Activated T-cell treated with anti-CD3 and anti-CD28 coated beads, Interleukin-2, amount 50 U/mL, for 4 hours (primary cell): ENCODE measurements around the gene IRF1. TPM values are rescaled to one million over a fixed set of nuclear protein-coding genes. Genes with fewer than 3 reads are reported as not detected.

Experiments used
- ATAC-seq, 2 donors: fragments of 200-7000 bp; cut with Tn5 transposase; one replicate each; pipeline ENCODE4 v1.10.0; 2021
- DNase-seq: peaks from one replicate; pipeline ENCODE4 v3.0.0-alpha.2; 2020
- H3K27me3 Mint-ChIP-seq: one replicate; pipeline ENCODE4 v1.8.0; 2021; ENCODE audit warnings: low read depth, mixed read lengths
- H3K36me3 Mint-ChIP-seq: one replicate; pipeline ENCODE4 v1.8.0; 2022; ENCODE audit warnings: mixed read lengths; ENCODE audit not compliant: insufficient read depth
- H3K4me1 Mint-ChIP-seq: one replicate; pipeline ENCODE4 v1.8.0; 2021; ENCODE audit warnings: low read depth, mixed read lengths
- H3K4me3 Mint-ChIP-seq: one replicate; pipeline ENCODE4 v1.8.0; 2021; ENCODE audit warnings: mild to moderate bottlenecking, moderate library complexity, mixed read lengths
- H3K9me3 Mint-ChIP-seq: one replicate; pipeline ENCODE4 v1.8.0; 2021; ENCODE audit warnings: mixed read lengths
- total RNA-seq, 3 donors: library from RNA; stranded (reverse); gene quantifications; one replicate each; pipeline ENCODE4 v1.2.1, GENCODE V29; 2021

The IRF1 gene
- total RNA-seq, 3 donors from 2014 or later = 342 to 390 (median 377) TPM

DNA sequence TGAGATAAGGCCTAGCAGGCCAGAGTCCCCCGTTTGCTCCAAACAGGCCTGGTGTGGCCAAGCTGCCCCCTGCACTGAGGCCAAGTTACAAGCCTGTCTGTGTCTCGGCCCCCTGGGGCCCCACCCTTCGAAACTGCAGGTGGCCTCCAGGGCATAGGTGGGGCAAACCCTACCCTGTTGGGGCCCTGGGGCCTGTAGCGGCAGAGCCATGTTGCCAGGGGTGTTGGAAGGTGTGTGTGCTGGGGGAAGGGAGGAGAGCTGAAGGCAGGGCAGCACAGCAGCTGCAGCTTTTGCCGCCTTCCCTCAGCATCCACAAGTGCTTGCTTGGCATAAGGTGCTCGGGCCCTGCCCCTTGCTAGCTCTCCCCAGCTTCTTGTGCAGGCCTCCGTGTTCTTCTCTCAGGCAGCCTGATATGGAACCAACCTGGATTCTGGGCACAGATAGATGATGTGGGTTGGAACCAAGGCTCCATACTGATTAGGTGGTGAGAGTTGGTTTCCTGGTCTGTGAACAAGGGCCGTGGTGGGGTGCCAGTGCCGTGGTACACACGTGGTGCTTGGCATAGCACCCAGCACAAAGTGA lies 12.7 kb downstream of the IRF1 start:
- Mint-ChIP-seq H3K36me3 (peaks cover 5% of the 10 kb centered on the region), H3K27me3 (no peaks in the 10 kb centered on the region), H3K9me3 (no peaks in the 10 kb centered on the region), H3K4me1 (peaks cover 84% of the 10 kb centered on the region), H3K4me3 (no peak overlapping the region)
- DNase-seq (no peak), ATAC-seq (peak; percentile 11)

DNA sequence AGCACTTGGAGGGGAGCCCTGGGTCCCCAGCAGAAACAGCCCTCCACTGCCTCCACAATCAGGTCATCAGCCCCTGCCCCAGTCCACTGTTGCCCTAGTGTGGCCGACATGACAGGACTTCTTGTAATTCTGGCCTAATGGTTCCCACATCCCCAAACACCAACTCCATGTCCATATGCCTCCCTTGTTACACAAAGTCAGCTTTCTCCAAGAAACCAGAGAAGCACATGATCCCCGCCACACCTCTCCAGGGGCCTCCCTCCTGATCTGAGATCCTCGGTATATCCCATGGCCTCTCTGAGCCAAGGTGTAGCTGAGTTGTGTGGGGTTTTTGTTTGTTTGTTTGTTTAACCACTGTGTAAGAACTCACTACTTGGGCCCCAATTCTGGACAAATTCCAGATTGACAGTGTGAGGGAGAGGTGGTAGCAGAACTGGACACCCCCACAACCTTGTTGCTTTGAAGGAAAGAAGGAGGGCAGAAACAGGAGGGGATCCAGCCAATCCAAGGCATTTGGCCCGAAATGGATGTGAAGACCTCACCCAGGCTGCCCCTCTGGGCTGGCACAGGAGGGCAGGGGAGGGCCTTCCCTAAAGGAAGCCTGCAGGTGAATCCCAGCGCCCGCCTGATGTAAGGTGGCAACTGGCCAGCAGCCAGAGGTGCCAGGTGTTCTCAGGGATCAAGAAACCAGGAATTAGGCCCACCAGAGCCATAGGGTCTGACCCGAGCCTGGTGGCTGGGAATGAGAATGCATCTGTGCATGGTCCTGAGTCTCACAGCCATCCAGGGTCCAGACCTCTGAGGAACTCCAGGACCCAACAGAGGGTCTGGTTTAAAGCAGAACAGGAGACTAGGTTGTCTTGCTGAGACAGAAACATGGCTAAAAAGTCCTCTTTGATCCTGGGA lies 13.4 kb downstream of the IRF1 start:
- DNase-seq = peak; percentile 8
- H3K27me3 Mint-ChIP-seq = no peaks in the 10 kb centered on the region
- peaks cover 84% of the 10 kb centered on the region for H3K4me1 Mint-ChIP-seq
- ATAC-seq = peak; percentile 4
- no peak overlapping the region for H3K4me3 Mint-ChIP-seq
- peaks cover 3% of the 10 kb centered on the region for H3K36me3 Mint-ChIP-seq
- H3K9me3 Mint-ChIP-seq = no peaks in the 10 kb centered on the region

GRCh38 chr5:132475987-132476875 lies 14.3 kb downstream of the IRF1 start:
- Mint-ChIP-seq H3K36me3 (peaks cover 3% of the 10 kb centered on the region), H3K4me3 (no peak overlapping the region), H3K4me1 (peaks cover 88% of the 10 kb centered on the region), H3K27me3 (no peaks in the 10 kb centered on the region), H3K9me3 (no peaks in the 10 kb centered on the region)
- DNase-seq = peak; percentile 5
- ATAC-seq = no peak

DNA sequence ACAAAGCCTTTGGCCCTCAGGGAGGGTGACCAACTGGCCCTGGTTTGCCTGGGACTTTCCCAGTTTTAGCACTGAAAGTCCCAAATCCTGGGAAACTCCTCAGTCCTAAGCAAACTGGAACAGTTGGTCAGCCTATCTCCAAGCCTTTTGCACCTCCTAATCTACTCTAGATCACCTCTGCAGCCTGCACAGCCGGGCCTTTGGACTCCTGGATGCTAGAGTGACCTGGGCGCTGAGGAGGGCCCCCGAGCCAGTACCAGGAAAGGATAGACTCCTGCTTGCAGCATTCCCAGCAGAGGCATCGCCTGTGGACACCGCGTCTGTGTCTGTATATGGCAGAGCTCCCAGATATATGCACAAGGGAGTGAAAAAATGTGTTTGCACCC lies 15.1 kb downstream of the IRF1 start:
- Mint-ChIP-seq H3K36me3 (peaks cover 1% of the 10 kb centered on the region), H3K9me3 (no peaks in the 10 kb centered on the region), H3K4me1 (peaks cover 90% of the 10 kb centered on the region), H3K27me3 (no peaks in the 10 kb centered on the region), H3K4me3 (no peak overlapping the region)
- no peak for ATAC-seq
- DNase-seq = peak; percentile 3

DNA sequence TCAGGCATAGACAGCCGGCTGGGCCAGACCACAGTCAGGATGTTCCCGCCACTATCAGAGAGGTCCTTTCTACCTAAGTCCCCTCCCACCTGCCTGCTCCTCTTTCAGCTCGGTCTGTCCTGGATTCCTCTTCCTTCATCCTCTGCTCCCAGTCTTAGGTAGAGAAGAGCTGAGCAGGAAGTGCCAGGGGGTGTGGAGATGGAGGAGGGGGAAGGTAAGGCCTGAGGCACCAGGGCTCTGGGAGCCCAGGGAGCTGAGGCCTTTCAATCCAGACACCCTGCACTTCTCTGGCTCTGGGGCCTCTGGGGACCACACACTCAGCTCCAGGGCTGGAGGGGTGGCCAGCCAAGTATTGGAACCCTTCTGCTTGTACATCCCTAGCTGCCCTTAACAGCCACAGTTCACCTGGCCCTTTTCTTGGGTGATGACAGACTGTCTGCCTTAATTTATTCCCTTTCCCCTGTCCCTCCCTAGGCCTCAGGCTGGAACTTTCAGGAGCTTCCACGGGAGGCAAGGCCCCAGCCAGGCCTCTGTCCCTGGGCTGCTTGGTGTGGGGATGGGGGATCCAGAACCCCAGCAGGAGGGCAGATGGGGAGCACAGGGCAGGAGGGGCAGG lies 15.6 kb downstream of the IRF1 start:
- H3K36me3 Mint-ChIP-seq = peaks cover 1% of the 10 kb centered on the region
- peaks cover 90% of the 10 kb centered on the region for H3K4me1 Mint-ChIP-seq
- H3K27me3 Mint-ChIP-seq = no peaks in the 10 kb centered on the region
- peak; percentile 3 for DNase-seq
- no peaks in the 10 kb centered on the region for H3K9me3 Mint-ChIP-seq
- peak overlapping the region; percentile 1 for H3K4me3 Mint-ChIP-seq
- ATAC-seq = no peak

DNA sequence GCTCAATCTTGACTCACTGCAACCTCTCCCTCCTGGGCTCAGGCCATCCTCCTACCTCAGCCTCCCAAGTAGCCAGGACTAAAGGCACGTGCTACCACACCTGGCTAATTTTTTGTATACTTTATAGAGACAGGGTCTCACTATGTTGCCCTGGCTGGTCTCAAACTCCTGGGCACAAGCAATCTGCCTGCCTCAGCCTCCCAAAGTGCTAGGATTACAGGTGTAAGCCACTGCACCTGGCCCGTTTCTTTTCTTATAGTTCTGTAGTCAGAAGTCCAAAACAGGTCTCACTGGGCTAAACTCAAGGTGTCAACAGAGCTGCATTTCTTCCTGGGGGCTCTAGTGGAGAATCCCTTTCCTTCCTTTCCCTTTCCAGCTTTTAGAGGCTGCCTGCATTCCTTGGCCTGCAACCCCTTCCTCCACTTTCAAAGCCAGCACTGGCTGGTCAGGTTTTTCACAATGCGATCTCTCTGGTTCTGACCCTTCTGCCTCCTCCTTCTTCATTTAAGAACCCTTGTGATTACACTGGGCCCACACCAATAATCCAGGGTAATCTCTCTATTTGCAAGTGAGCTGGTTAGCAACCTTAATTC lies 16.3 kb downstream of the IRF1 start:
- no peaks in the 10 kb centered on the region for H3K9me3 Mint-ChIP-seq

GRCh38 chr5:132473668-132474067 lies 16.9 kb downstream of the IRF1 start:
- peak; percentile 1 for DNase-seq
- no peak for ATAC-seq
- H3K4me3 Mint-ChIP-seq = no peak overlapping the region
- H3K27me3 Mint-ChIP-seq = no peaks in the 10 kb centered on the region
- H3K4me1 Mint-ChIP-seq = peaks cover 89% of the 10 kb centered on the region
- peaks cover 1% of the 10 kb centered on the region for H3K36me3 Mint-ChIP-seq
- H3K9me3 Mint-ChIP-seq = no peaks in the 10 kb centered on the region

More for the DNA sequence above, 16.3 kb downstream of the IRF1 start:
- no peaks in the 10 kb centered on the region for H3K27me3 Mint-ChIP-seq
- H3K4me1 Mint-ChIP-seq = peaks cover 89% of the 10 kb centered on the region
- ATAC-seq = no peak
- H3K36me3 Mint-ChIP-seq = peaks cover 1% of the 10 kb centered on the region
- no peak overlapping the region for H3K4me3 Mint-ChIP-seq
- peak; percentile 2 for DNase-seq

GRCh38 chr5:132473019-132473531 lies 17.5 kb downstream of the IRF1 start:
- H3K36me3 Mint-ChIP-seq = peaks cover 1% of the 10 kb centered on the region
- H3K27me3 Mint-ChIP-seq = no peaks in the 10 kb centered on the region
- ATAC-seq = peak; percentile 16 to 29
- H3K4me1 Mint-ChIP-seq = peaks cover 88% of the 10 kb centered on the region
- H3K4me3 Mint-ChIP-seq = peak overlapping the region; percentile 37
- no peaks in the 10 kb centered on the region for H3K9me3 Mint-ChIP-seq
- peak; percentile 53 for DNase-seq

- peaks cover 87% of the 10 kb centered on the region for H3K4me1 Mint-ChIP-seq
Observed at GRCh38 chr5:132472431-132472830, 18.1 kb downstream of the IRF1 start.

GRCh38 chr5:132471944-132472343 lies 18.6 kb downstream of the IRF1 start:
- H3K4me1 Mint-ChIP-seq = peaks cover 87% of the 10 kb centered on the region
- peaks cover 1% of the 10 kb centered on the region for H3K36me3 Mint-ChIP-seq
- DNase-seq (no peak), ATAC-seq (no peak)
- H3K27me3 Mint-ChIP-seq = no peaks in the 10 kb centered on the region
- no peaks in the 10 kb centered on the region for H3K9me3 Mint-ChIP-seq
- H3K4me3 Mint-ChIP-seq = peak overlapping the region; percentile 3

More at GRCh38 chr5:132472431-132472830, 18.1 kb downstream of the IRF1 start:
- DNase-seq = no peak
- peaks cover 1% of the 10 kb centered on the region for H3K36me3 Mint-ChIP-seq
- no peaks in the 10 kb centered on the region for H3K9me3 Mint-ChIP-seq
- H3K27me3 Mint-ChIP-seq = no peaks in the 10 kb centered on the region
- ATAC-seq = no peak
- H3K4me3 Mint-ChIP-seq = no peak overlapping the region

- Mint-ChIP-seq H3K9me3 (no peaks in the 10 kb centered on the region), H3K4me3 (peak overlapping the region; percentile 3), H3K4me1 (peaks cover 89% of the 10 kb centered on the region), H3K27me3 (no peaks in the 10 kb centered on the region), H3K36me3 (peaks cover 1% of the 10 kb centered on the region)
- no peak for ATAC-seq
- DNase-seq = no peak
Observed at GRCh38 chr5:132471151-132471907, 19.2 kb downstream of the IRF1 start.

- no peaks in the 10 kb centered on the region for H3K9me3 Mint-ChIP-seq
- no peaks in the 10 kb centered on the region for H3K27me3 Mint-ChIP-seq
- ATAC-seq = no peak
- DNase-seq = no peak
- H3K4me3 Mint-ChIP-seq = no peak overlapping the region
- H3K4me1 Mint-ChIP-seq = peaks cover 89% of the 10 kb centered on the region
- no peaks in the 10 kb centered on the region for H3K36me3 Mint-ChIP-seq
Observed at GRCh38 chr5:132470596-132470995, 20.0 kb downstream of the IRF1 start.

DNA sequence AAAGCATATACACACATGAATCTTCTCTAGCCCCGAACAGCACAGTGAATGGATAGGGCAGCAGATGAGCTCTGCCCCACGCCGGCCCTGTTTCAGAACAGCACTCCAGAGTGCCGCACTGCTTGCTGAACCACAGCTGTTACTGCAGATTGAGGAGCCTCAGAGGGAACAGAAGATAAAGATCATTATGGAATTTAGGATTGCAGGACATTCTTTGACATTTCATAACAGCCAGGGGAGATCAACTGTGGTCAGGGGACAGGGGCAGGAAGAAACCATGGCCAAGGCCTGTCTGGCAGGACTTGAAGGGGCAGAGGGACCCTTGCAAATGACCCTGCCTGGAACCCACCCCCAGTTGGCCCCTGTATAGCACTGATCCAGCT lies 20.6 kb downstream of the IRF1 start:
- Mint-ChIP-seq H3K4me1 (peaks cover 89% of the 10 kb centered on the region), H3K27me3 (no peaks in the 10 kb centered on the region), H3K36me3 (no peaks in the 10 kb centered on the region), H3K9me3 (no peaks in the 10 kb centered on the region), H3K4me3 (no peak overlapping the region)
- ATAC-seq (no peak), DNase-seq (no peak)
